Activated CD4-positive, alpha-beta T cell treated with anti-CD3 and anti-CD28 coated beads for 1 hour (primary cell): Measurements from ENCODE around the gene LMLN.
"Not testable (repeated sequence)": the region's sequence is repeated elsewhere in the genome, so short reads cannot be mapped to it uniquely, and the experiment has no call there.

ENCODE experiments used
- DNase-seq: peaks from one replicate; pipeline ENCODE4 v3.0.0-alpha.2; 2020

LMLN gene, protein sequence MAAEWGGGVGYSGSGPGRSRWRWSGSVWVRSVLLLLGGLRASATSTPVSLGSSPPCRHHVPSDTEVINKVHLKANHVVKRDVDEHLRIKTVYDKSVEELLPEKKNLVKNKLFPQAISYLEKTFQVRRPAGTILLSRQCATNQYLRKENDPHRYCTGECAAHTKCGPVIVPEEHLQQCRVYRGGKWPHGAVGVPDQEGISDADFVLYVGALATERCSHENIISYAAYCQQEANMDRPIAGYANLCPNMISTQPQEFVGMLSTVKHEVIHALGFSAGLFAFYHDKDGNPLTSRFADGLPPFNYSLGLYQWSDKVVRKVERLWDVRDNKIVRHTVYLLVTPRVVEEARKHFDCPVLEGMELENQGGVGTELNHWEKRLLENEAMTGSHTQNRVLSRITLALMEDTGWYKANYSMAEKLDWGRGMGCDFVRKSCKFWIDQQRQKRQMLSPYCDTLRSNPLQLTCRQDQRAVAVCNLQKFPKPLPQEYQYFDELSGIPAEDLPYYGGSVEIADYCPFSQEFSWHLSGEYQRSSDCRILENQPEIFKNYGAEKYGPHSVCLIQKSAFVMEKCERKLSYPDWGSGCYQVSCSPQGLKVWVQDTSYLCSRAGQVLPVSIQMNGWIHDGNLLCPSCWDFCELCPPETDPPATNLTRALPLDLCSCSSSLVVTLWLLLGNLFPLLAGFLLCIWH

DNA sequence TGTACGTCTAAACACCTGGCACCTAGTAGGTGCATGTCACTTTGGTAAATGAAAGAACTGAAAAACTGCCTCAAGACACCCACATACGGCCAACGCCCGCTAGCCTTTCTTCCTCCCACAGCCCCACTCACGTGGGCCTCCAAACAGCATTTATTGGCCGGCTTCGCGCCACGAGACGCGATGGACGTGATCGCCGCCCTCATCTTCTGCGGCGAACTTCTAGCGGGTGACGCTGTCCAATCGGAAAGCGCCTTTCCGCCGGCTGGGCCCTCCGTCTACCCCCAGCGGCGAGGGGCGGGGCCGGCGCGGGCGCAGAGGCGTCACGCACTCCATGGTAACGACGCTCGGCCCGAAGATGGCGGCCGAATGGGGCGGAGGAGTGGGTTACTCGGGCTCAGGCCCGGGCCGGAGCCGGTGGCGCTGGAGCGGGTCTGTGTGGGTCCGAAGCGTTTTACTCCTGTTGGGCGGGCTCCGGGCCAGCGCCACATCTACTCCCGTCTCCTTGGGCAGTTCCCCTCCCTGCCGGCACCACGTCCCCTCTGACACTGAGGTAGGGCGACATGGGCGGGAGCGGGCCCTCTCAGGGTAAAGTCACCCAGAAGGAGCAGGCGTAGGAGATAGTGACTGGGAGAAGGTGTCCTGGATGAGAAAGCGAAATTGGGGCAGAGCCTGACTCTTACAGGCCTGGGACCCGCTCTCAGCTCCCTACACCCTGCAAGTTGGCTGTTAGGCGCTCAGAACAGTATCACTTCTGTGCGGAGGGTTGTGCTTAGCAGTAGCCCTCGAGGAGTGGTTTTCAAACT lies at the start of gene LMLN:
Gene LMLN, plus strand, starts transcription at position 327 of the 803 bp plus-strand sequence. Its CDS starts 29 bp downstream, at position 356.
- DNase-seq = peak; percentile 91

- no peak for DNase-seq
Measured at GRCh38 chr3:197912741-197913476, 47.1 kb upstream of the LMLN start.

- DNase-seq = no peak
Measured at GRCh38 chr3:197913641-197914380, 46.2 kb upstream of the LMLN start.

DNA sequence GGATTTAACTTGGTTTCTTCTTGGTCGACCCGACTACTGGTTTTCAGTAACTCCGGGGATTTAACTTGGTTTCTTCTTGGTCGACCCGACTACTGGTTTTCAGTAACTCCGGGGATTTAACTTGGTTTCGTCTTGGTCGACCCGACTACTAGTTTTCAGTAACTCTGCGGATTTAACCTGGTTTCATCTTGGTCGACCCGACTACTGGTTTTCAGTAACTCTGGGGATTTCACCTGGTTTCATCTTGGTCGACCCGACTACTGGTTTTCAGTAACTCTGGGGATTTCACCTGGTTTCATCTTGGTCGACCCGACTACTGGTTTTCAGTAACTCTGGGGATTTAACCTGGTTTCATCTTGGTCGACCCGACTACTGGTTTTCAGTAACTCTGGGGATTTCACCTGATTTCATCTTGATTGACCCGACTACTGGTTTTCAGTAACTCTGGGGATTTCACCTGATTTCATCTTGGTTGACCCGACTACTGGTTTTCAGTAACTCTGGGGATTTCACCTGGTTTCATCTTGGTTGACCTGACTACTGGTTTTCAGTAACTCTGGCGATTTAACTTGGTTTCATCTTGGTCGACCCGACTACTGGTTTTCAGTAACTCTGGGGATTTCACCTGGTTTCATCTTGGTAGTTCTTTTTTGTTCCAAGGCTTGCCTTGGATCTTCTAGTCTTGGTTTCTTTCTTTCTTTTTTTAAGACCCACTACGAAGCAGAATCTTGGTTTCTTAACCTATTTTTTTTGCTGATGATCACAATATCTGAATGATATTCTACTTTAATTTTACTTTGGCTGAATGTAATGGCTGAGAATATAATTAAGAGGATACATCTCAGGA lies 38.4 kb upstream of the LMLN start:
- not testable (repeated sequence) for DNase-seq

GRCh38 chr3:197926418-197926817 lies 33.6 kb upstream of the LMLN start:
- DNase-seq = no peak

DNA sequence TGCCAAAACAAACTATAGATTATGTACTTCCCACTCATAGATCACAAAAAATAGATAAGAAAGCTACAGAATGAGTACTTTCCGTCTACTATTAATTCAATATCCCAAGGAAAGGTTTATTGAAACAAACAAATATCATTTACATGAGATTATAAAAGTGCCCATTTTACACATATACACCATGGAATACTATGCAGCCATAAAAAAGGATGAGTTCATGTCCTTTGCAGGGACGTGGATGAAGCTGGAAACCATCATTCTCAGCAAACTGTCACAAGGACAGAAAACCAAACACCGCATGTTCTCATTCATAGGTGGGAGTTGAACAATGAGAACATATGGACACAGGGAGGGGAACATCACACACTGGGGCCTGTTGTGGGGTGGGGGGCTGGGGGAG lies 32.4 kb upstream of the LMLN start:
- not testable (repeated sequence) for DNase-seq

GRCh38 chr3:197936819-197937384 lies 23.1 kb upstream of the LMLN start:
- no peak for DNase-seq

DNA sequence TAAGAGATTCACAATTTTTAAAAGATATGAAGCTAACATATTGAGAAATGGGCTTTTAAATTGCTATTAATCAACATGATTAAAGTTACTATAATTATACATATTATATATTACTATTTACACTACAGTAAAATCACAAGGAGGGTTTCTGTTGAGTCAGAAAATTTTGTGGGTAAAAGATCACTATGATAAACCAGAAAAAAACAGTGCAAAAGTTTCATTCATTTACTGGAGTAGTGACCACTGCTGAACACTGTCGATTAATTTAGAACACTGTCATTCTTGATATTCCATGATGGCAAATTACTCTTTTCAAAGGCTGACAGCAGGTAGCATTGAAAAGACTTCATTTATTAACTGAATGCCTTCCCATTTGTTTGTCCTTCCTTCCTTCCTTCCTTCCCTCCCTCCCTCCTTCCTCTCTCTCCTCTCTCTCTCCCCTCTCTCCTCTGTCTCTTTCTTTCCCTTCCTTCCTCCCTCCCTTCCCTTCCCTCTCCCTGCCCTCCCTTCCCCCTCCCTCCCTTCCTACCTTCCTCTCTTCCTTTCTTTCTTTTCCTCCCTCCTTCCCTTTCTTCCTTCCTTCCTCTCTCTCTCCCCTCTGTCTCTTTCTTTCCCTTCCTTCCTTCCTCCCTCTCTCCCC lies 19.2 kb upstream of the LMLN start:
- no peak for DNase-seq

DNA sequence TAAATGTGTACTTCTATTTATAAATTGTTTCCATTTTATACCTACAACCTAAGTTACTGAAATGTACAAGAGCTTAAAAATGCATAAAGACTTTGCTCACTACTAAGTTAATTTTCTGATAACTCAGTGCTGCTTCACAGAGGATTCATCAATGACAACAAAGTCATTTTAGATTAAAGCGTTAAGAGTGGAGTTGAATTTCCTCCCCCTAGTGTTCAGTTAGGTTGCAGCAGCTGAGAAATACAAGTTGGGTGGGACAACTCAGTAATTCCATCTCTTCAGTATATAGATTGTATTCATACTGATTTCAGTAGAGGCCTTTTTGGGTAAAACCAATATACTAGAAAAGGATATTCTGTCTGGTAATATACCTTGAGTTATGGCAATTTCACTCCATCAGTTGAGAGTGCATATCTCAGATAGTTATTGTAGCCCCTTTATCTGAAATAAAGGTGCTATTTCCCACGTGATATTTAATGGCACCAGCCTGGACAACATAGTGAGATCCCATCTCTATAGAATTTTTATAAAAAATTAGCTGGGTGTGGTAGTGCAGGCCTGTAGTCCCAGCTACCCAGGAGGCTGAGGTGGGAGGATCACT lies 17.0 kb upstream of the LMLN start:
- no peak for DNase-seq

DNA sequence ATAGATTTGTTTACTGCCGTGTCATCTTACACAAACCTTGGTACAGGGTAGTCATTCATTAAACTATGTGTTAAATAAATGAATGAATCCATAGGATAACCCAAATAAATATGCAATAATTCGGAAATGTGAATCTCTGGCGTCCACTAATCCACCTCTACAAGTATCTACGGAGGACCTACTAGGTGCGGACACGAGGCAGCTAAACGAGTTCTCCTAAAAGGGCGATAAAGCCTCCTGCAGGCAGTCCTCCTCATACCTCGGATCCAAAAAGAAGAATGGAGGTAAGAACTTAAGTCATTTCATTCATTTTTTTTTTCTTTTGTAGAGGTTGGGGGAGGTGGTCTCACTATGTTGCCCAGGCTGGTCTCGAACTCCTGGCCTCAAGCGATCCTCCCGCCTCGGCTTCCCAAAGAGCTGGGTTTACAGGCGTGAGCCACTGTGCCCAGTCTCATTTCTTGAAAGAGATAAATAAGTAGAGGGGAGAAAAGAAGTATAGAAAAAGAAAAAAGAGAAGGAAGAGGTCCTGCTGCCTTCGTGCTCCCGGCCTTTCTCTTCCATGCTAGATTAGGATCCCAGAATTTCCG lies 10.7 kb upstream of the LMLN start:
- DNase-seq = no peak

DNA sequence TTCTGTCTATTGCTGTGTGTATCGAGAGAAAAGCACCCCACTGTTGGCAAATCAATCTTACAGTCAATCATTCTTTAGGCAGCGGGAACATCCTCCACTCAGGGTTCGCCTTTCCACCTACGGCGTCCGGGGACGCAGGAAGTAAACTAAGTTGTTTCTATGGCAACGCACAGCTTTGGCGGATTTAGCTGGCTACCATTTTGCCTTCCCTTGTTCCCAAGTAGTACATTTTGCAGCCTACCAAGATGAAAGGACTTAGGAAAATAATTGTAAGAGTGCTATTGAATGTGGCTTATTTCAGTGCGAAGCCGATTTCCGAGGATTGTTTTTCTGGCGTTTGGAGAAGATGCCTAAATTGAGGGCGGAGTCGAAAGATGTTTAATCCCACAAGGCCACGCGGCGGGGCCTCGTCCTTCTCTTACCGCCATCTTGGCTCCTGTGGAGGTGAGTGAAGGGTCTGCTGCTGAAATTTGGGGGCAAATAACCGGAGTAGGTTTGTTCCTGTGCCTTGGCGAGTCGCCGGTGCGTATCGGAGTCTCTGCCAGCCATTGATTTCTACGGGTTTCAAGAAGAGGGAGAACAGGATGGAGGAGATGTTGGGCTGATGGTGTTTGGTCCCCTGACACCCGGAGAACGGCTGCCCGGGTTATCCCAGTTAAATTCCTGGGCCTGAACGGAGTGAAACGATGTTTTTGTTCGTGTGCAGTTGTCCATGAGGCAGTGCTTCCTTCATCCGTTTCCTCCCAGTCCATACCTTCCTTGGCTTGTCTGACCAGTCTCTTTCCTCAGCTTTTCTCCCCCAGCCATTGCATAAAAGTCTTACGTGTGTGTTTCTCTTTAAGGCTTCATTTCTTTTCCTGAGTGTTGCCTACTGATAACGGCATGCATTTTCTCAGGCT lies 10.0 kb upstream of the LMLN start, which contains the start of gene RPL35A:
Gene RPL35A, plus strand, starts transcription at position 413 of the 899 bp plus-strand sequence. CDS start 778 bp downstream, outside the sequence.
- DNase-seq = peak; percentile 75

GRCh38 chr3:197950677-197951061 lies 9.3 kb upstream of the LMLN start:
- no peak for DNase-seq

DNA sequence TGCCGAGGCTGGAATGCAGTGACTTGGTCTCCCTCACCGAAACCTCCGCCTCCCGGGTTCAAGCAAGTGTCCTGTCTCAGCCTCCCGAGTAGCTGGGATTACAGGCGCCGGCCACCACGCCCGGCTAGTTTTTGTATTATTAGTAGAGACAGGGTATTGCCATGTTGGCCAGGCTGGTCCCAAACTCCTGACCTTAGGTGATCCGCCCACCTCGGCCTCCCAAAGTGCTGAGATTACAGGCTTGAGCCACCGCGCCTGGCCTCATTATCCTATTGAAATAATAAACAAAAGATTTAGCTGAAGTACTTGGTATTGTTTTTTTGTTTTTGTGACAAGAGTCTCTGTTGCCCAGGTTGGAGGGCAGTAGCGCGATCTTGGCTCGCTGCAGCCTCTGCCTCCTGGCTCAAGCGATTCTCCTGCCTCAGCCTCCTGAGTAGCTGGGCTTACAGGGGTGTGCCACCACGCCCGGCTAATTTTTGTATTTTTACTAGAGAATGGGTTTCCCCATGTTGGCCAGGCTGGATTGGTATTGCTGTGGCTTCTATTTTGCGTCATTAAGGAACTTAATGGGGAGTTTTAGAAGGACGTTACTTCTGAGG lies 8.5 kb upstream of the LMLN start:
- DNase-seq = no peak

- DNase-seq = no peak
Measured at GRCh38 chr3:197952440-197952839, 7.6 kb upstream of the LMLN start.

GRCh38 chr3:197953325-197953724 lies 6.7 kb upstream of the LMLN start:
- DNase-seq = no peak

DNA sequence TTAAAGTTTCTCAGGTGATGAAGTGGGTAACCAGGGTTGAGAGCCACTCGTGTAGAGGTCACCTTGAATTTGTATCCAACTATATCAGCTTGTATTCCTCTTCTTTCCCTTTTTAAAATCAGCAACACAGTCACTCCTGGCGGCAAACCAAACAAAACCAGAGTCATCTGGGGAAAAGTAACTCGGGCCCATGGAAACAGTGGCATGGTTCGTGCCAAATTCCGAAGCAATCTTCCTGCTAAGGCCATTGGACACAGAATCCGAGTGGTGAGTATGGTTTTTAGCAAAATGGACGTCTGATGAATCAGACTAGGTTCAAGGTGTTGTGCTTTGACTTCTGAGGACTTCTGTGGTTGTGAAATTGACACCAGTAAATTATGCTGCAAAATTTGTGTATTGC lies 6.1 kb upstream of the LMLN start:
- no peak for DNase-seq

DNA sequence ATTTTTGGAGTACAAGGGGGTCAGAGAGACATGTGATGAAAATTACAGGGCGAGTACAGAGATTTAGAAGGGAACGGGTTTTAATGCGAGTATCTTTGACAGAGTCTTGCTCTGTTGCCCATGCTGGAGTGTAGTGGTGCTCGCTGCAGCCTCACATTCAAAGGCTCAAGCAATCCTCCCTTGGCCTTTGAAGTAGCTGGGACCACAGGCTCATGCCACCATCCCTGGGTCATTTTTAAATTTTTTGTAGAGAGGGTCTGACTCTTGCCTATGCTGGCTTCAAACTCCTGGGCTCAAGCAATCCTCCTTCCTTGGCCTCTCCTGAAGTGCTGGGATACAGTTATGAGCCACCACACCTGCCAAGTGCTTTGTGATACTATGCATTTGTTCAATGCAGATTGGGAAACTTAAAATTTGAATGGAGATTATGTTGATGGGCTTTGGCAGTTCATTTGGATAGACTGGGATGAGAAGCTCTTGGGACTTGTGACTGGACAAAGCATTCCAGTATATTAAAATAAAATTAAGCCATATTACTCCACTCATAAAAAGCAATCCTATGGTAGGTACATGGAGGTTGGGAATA lies 4.0 kb upstream of the LMLN start:
- no peak for DNase-seq
